HEK293 (cell line): ENCODE results near the gene RBM39.

Experiments
- KLF16 ChIP-seq: fragments of 450-650 bp; formaldehyde crosslinking; IDR thresholded peaks from 2 replicates; pipeline ENCODE4 v1.5.1; 2017; ENCODE audit warnings: missing biosample characterization, missing genetic modification characterization
- SP3 ChIP-seq: fragments of 450-650 bp; formaldehyde crosslinking; IDR thresholded peaks from 2 replicates; pipeline ENCODE4 v1.5.1; 2016; ENCODE audit warnings: missing biosample characterization, missing genetic modification characterization
- YY1 ChIP-seq: fragments of 450-650 bp; formaldehyde crosslinking; IDR thresholded peaks from 2 replicates; pipeline ENCODE4 v1.5.1; 2018; ENCODE audit warnings: missing biosample characterization, missing genetic modification characterization
- ZNF335 ChIP-seq: fragments of 450-650 bp; formaldehyde crosslinking; conservative IDR thresholded peaks from 2 replicates; pipeline ENCODE4 v1.5.1; 2016; ENCODE audit warnings: missing biosample characterization, missing genetic modification characterization
- TF ChIP-seq, protein P1 (sequence below): fragments of 450-650 bp; formaldehyde crosslinking; IDR thresholded peaks from 2 replicates; pipeline ENCODE4 v1.5.1; 2016; ENCODE audit warnings: missing biosample characterization, missing genetic modification characterization
- TF ChIP-seq, protein P2 (sequence below): sonication (generic); formaldehyde crosslinking; IDR thresholded peaks from 2 replicates; pipeline ENCODE4 v1.8.1; 2022; ENCODE audit warnings: mild to moderate bottlenecking, moderate library complexity, missing genetic modification reagents
- TF ChIP-seq, protein P3 (sequence below): fragments of 450-650 bp; formaldehyde crosslinking; IDR thresholded peaks from 2 replicates; pipeline ENCODE4 v1.5.1; 2016; ENCODE audit warnings: missing biosample characterization, missing genetic modification characterization

DNA sequence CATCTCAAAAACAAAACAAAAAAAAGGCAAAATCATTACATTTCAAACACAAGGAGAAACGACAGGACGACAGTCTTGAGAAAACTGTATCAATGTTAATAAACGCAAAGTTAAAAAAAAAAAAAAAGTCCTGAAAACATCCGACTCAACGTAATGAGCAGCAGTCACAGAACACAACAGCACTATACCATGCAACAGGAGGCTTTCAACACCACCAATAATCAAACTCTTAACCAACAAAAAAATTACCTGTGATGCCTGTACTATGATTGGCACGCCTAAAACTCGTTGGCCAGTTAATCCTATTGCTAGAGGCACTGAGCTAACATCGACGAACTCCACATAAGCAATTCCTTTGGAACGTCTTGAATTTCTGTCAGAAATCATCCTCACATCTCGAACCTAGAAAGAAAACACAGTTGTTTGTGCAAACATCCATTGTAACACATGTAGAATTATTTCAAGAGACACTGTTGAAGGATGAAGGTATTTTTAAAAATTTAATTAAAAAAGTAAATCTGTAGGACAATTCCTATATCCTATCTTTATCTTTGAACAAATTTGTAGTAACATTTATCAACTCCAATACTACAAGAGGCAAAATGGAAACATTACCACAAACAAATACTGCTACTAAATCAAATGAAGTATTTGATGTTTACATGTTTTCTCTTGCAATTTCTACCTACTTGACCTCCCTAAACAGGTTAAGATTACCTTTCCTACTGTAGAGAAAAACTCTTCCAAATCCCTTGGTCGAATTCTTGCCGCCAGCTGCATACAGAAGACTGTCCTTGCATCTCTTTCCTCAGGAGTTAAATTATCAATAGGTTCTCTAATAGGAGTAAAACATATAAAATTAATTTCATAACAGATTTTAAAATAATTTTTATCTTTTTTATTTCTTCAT is 17.5 kb downstream of the RBM39 start:
- TF ChIP-seq, protein P1, sequence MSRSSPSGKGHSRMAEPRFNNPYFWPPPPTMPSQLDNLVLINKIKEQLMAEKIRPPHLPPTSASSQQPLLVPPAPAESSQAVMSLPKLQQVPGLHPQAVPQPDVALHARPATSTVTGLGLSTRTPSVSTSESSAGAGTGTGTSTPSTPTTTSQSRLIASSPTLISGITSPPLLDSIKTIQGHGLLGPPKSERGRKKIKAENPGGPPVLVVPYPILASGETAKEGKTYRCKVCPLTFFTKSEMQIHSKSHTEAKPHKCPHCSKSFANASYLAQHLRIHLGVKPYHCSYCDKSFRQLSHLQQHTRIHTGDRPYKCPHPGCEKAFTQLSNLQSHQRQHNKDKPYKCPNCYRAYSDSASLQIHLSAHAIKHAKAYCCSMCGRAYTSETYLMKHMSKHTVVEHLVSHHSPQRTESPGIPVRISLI, result no peak
- TF ChIP-seq, protein P2, sequence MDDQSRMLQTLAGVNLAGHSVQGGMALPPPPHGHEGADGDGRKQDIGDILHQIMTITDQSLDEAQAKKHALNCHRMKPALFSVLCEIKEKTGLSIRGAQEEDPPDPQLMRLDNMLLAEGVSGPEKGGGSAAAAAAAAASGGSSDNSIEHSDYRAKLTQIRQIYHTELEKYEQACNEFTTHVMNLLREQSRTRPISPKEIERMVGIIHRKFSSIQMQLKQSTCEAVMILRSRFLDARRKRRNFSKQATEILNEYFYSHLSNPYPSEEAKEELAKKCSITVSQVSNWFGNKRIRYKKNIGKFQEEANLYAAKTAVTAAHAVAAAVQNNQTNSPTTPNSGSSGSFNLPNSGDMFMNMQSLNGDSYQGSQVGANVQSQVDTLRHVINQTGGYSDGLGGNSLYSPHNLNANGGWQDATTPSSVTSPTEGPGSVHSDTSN (CRISPR knock-in tag), result no peak
- TF ChIP-seq SP3, result no peak
- TF ChIP-seq, protein P3, sequence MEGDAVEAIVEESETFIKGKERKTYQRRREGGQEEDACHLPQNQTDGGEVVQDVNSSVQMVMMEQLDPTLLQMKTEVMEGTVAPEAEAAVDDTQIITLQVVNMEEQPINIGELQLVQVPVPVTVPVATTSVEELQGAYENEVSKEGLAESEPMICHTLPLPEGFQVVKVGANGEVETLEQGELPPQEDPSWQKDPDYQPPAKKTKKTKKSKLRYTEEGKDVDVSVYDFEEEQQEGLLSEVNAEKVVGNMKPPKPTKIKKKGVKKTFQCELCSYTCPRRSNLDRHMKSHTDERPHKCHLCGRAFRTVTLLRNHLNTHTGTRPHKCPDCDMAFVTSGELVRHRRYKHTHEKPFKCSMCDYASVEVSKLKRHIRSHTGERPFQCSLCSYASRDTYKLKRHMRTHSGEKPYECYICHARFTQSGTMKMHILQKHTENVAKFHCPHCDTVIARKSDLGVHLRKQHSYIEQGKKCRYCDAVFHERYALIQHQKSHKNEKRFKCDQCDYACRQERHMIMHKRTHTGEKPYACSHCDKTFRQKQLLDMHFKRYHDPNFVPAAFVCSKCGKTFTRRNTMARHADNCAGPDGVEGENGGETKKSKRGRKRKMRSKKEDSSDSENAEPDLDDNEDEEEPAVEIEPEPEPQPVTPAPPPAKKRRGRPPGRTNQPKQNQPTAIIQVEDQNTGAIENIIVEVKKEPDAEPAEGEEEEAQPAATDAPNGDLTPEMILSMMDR, result no peak
- no peak for TF ChIP-seq KLF16 (tag by site-specific recombination)
- no peak for TF ChIP-seq ZNF335 (tag by site-specific recombination)
- TF ChIP-seq YY1 (tag by site-specific recombination), result no peak
